RKO (cell line): ENCODE measurements around the gene PITX3.

Experiments used
- DNase-seq: peaks from one replicate; pipeline ENCODE4 v3.0.0-alpha.2; 2016; ENCODE audit warnings: low spot score

Gene PITX3

GRCh38 chr10:102241444-102242117 is at the start of gene PITX3:
TSS of gene PITX3 (minus strand) at chr10:102241512. CDS start at chr10:102232080, 9,432 bp downstream.
- DNase-seq = no peak

- no peak for DNase-seq
Measured at GRCh38 chr10:102289840-102290239, 48.5 kb upstream of the PITX3 start.

- DNase-seq = no peak
Measured at GRCh38 chr10:102289356-102289755, 48.0 kb upstream of the PITX3 start.

- DNase-seq = no peak
Measured at GRCh38 chr10:102287991-102288390, 46.7 kb upstream of the PITX3 start.

GRCh38 chr10:102287538-102287937 is 46.2 kb upstream of the PITX3 start:
- no peak for DNase-seq

- DNase-seq = no peak
Measured at GRCh38 chr10:102286216-102286615, 44.9 kb upstream of the PITX3 start.

GRCh38 chr10:102285133-102285532 is 43.8 kb upstream of the PITX3 start:
- no peak for DNase-seq

- DNase-seq = no peak
Measured at GRCh38 chr10:102284531-102284930, 43.2 kb upstream of the PITX3 start.

GRCh38 chr10:102283890-102284289 is 42.6 kb upstream of the PITX3 start:
- DNase-seq = no peak

GRCh38 chr10:102283488-102283887 is 42.2 kb upstream of the PITX3 start:
- no peak for DNase-seq

GRCh38 chr10:102281102-102281487 is 39.8 kb upstream of the PITX3 start:
- no peak for DNase-seq

- no peak for DNase-seq
Measured at GRCh38 chr10:102280397-102281101, 39.2 kb upstream of the PITX3 start.

- no peak for DNase-seq
Measured at GRCh38 chr10:102279104-102279503, 37.8 kb upstream of the PITX3 start.

GRCh38 chr10:102275343-102275742 is 34.0 kb upstream of the PITX3 start:
- DNase-seq = no peak

- no peak for DNase-seq
Measured at GRCh38 chr10:102274062-102274461, 32.8 kb upstream of the PITX3 start.

GRCh38 chr10:102269017-102269416 is 27.7 kb upstream of the PITX3 start:
- DNase-seq = no peak

- DNase-seq = no peak
Measured at GRCh38 chr10:102268375-102268888, 27.1 kb upstream of the PITX3 start.

- DNase-seq = no peak
Measured at GRCh38 chr10:102267748-102268147, 26.4 kb upstream of the PITX3 start.

- no peak for DNase-seq
Measured at GRCh38 chr10:102266670-102267069, 25.4 kb upstream of the PITX3 start.

- no peak for DNase-seq
Measured at GRCh38 chr10:102264371-102264770, 23.1 kb upstream of the PITX3 start.

GRCh38 chr10:102262744-102263370 is 21.5 kb upstream of the PITX3 start:
- no peak for DNase-seq

- no peak for DNase-seq
Measured at GRCh38 chr10:102261842-102262241, 20.5 kb upstream of the PITX3 start.

GRCh38 chr10:102261196-102261595 is 19.9 kb upstream of the PITX3 start:
- DNase-seq = no peak
